Stimulated activated CD4-positive, alpha-beta T cell treated with anti-CD3 and anti-CD28 coated beads, Interleukin-15, amount 100 ng/mL, for 48 hours (primary cell): ENCODE measurements around the gene HNRNPH3.

Source experiments
- DNase-seq, 2 donors: peaks; one replicate each; pipeline ENCODE4 v3.0.0-alpha.2; 2020; ENCODE audit warnings: low read depth in 2 of 2

HNRNPH3 gene

GRCh38 chr10:68385740-68386139 lies 53.9 kb downstream of the HNRNPH3 start:
- DNase-seq = no peak
